K562 (cell line): Measurements from ENCODE around the gene SHC1. TPM values are rescaled to one million over a fixed set of nuclear protein-coding genes. Genes with fewer than 3 reads are reported as not detected.

Experiments
- HDAC1 ChIP-seq, 2 experiments: fragments of 450-650 bp; IDR thresholded peaks; 2 replicates each; pipeline ENCODE4 v1.6.1; 2016 to 2017; ENCODE audit warnings: inconsistent platforms in 1 of 2, mild to moderate bottlenecking in 1 of 2, moderate library complexity in 1 of 2
- LCOR ChIP-seq: sonication (generic); formaldehyde crosslinking; IDR thresholded peaks from 2 replicates; pipeline ENCODE4 v1.8.0; 2022; ENCODE audit warnings: mild to moderate bottlenecking, missing genetic modification reagents
- NCOA4 ChIP-seq: fragments of 450-650 bp; IDR thresholded peaks from 2 replicates; pipeline ENCODE4 v1.6.1; 2018; ENCODE audit warnings: mild to moderate bottlenecking; ENCODE audit not compliant: partially characterized antibody
- SIN3A ChIP-seq, 2 experiments: fragments of 150-350 bp in 1 of 2; IDR thresholded peaks; 2 replicates each; pipeline ENCODE4 v1.6.1; 2011 to 2016; ENCODE audit warnings: borderline replicate concordance in 2 of 2, low read depth in 2 of 2, low read length in 2 of 2, mild to moderate bottlenecking in 2 of 2, moderate library complexity in 2 of 2; ENCODE audit not compliant: control insufficient read depth in 1 of 2
- SP1 ChIP-seq: sonication (generic); formaldehyde crosslinking; IDR thresholded peaks from 2 replicates; pipeline ENCODE4 v1.8.1; 2022; ENCODE audit warnings: mild to moderate bottlenecking, missing genetic modification reagents
- USF2 ChIP-seq: sonication (generic); formaldehyde crosslinking; IDR thresholded peaks from 2 replicates; pipeline ENCODE4 v1.5.0; 2020; ENCODE audit warnings: missing genetic modification reagents
- polyA plus RNA-seq, 8 experiments: library from polyadenylated mRNA; depleted of rRNA in 4 of 8; stranded (reverse) in 5 of 8; unstranded in 3 of 8; fragments of >200 nt; fragmentation: Nextera tagmentation in 2 of 8; fragmentation: Illumina TruSeq in 1 of 8; extraction: Ambion mirVana in 2 of 8; extraction: Trizol in 1 of 8; gene quantifications; 2 replicates each; pipeline versions ENCODE4 v1.2.1 to v1.2.3, GENCODE V29; 2011 to 2014; ENCODE audit warnings: inconsistent platforms in 1 of 8, missing spikeins in 1 of 8
- total RNA-seq, 7 experiments: library from RNA; depleted of rRNA in 6 of 7; stranded (reverse); fragments of >200 nt in 6 of 7; fragmentation: Illumina TruSeq in 2 of 7; extraction: Trizol in 2 of 7; gene quantifications; 2 replicates each; pipeline versions ENCODE4 v1.2.1 to v1.2.3, GENCODE V29; 2011 to 2021; ENCODE audit warnings: low replicate concordance in 1 of 7
- TF ChIP-seq, protein P1 (sequence below): fragments of 450-650 bp; IDR thresholded peaks from 2 replicates; pipeline ENCODE4 v1.6.1; 2016; ENCODE audit warnings: low read depth
- TF ChIP-seq, protein P2 (sequence below): fragments of 150-350 bp; conservative IDR thresholded peaks from 2 replicates; pipeline ENCODE4 v1.6.1; 2014; ENCODE audit warnings: low read length
- TF ChIP-seq, protein P3 (sequence below): fragments of 450-650 bp; formaldehyde crosslinking; IDR thresholded peaks from 2 replicates; pipeline ENCODE4 v1.4.0; 2022; ENCODE audit warnings: missing genetic modification characterization

The SHC1 gene
- total and polyA plus RNA-seq, 9 of the 15 experiments (the other 6 are each of a cell fraction or from before 2014, with no cell fraction given): 4.1 to 113 (median 51.9) TPM

DNA sequence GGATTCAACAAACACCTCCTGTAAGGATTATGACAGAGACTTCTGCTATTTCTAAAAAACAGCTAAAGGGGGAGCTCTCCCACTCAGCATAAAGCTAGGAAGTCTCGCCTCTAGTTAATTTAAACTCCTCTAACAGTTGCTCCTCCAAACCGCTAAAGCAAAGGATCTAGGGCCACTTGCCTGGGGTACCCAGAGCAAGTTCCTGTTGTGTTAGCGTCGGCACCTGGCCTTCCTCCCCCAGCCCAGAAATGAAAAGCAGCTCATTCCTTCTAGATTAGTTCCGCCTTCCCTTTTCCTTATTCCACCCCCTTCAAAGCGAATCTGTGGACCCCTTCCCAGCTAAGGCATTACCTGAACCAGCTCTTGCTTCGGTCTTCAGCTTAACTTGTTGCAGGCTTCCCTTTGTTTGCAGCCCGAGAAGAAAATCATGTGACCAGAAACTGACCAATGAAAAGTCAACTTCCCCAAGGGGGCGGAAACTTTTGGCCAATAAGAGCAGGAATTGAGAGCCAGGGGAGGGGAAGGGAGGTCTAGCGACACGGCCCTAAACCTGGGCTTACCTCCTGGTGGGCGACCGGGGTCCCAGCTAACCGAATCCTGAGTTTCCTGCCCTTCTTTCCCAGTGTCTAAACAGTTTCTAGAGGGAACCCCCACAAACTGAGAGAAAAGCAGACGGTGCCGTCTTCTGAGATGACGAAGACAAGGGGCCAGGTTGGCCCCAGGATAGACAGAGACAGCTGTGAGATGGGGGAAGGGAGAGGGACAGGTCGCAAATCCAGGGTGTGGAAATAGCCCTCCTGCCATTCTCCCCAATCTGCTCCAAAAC is 14.6 kb downstream of the SHC1 start, which contains the start of gene PBXIP1 (continued):
- TF ChIP-seq, protein P1, sequence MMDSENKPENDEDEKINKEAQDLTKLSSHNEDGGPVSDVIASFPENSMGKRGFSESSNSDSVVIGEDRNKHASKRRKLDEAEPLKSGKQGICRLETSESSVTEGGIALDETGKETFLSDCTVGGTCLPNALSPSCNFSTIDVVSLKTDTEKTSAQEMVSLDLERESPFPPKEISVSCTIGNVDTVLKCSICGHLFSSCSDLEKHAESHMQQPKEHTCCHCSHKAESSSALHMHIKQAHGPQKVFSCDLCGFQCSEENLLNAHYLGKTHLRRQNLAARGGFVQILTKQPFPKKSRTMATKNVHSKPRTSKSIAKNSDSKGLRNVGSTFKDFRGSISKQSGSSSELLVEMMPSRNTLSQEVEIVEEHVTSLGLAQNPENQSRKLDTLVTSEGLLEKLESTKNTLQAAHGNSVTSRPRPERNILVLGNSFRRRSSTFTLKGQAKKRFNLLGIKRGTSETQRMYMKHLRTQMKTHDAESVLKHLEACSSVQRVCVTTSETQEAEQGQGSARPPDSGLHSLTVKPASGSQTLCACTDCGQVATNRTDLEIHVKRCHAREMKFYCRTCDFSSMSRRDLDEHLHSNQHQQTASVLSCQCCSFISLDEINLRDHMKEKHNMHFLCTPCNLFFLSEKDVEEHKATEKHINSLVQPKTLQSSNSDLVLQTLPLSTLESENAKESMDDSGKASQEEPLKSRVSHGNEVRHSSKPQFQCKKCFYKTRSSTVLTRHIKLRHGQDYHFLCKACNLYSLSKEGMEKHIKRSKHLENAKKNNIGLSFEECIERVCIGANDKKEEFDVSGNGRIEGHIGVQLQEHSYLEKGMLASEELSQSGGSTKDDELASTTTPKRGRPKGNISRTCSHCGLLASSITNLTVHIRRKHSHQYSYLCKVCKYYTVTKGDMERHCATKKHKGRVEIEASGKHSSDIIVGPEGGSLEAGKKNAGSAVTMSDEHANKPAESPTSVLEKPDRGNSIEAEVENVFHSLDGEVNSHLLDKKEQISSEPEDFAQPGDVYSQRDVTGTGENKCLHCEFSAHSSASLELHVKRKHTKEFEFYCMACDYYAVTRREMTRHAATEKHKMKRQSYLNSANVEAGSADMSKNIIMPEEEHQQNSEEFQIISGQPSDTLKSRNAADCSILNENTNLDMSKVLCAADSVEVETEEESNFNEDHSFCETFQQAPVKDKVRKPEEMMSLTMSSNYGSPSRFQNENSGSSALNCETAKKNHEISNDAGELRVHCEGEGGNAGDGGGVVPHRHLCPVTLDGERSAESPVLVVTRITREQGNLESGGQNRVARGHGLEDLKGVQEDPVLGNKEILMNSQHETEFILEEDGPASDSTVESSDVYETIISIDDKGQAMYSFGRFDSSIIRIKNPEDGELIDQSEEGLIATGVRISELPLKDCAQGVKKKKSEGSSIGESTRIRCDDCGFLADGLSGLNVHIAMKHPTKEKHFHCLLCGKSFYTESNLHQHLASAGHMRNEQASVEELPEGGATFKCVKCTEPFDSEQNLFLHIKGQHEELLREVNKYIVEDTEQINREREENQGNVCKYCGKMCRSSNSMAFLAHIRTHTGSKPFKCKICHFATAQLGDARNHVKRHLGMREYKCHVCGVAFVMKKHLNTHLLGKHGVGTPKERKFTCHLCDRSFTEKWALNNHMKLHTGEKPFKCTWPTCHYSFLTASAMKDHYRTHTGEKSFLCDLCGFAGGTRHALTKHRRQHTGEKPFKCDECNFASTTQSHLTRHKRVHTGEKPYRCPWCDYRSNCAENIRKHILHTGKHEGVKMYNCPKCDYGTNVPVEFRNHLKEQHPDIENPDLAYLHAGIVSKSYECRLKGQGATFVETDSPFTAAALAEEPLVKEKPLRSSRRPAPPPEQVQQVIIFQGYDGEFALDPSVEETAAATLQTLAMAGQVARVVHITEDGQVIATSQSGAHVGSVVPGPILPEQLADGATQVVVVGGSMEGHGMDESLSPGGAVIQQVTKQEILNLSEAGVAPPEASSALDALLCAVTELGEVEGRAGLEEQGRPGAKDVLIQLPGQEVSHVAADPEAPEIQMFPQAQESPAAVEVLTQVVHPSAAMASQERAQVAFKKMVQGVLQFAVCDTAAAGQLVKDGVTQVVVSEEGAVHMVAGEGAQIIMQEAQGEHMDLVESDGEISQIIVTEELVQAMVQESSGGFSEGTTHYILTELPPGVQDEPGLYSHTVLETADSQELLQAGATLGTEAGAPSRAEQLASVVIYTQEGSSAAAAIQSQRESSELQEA: no peak
- TF ChIP-seq SIN3A (IDR thresholded peaks at IDR 0.05; ENCODE audit: borderline replicate concordance in 2 of 2, control insufficient read depth in 1 of 2, low read depth in 2 of 2, low read length in 2 of 2) (0 out of 4 replicates have a peak, but pooled peaks of 1 of the 2 experiments have one; percentile 24), LCOR (CRISPR knock-in tag) (peak; percentile 52), USF2 (CRISPR knock-in tag) (peak; percentile 86), HDAC1 (IDR thresholded peaks at IDR 0.05) (peak; percentile 9 to 74; a peak in 1 of 4 replicates), SP1 (CRISPR knock-in tag) (peak; percentile 56; the same call in 1 of the 2 replicates), NCOA4 (no peak)
- TF ChIP-seq, protein P2, sequence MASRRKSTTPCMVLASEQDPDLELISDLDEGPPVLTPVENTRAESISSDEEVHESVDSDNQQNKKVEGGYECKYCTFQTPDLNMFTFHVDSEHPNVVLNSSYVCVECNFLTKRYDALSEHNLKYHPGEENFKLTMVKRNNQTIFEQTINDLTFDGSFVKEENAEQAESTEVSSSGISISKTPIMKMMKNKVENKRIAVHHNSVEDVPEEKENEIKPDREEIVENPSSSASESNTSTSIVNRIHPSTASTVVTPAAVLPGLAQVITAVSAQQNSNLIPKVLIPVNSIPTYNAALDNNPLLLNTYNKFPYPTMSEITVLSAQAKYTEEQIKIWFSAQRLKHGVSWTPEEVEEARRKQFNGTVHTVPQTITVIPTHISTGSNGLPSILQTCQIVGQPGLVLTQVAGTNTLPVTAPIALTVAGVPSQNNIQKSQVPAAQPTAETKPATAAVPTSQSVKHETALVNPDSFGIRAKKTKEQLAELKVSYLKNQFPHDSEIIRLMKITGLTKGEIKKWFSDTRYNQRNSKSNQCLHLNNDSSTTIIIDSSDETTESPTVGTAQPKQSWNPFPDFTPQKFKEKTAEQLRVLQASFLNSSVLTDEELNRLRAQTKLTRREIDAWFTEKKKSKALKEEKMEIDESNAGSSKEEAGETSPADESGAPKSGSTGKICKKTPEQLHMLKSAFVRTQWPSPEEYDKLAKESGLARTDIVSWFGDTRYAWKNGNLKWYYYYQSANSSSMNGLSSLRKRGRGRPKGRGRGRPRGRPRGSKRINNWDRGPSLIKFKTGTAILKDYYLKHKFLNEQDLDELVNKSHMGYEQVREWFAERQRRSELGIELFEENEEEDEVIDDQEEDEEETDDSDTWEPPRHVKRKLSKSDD: no peak
- TF ChIP-seq, protein P3, sequence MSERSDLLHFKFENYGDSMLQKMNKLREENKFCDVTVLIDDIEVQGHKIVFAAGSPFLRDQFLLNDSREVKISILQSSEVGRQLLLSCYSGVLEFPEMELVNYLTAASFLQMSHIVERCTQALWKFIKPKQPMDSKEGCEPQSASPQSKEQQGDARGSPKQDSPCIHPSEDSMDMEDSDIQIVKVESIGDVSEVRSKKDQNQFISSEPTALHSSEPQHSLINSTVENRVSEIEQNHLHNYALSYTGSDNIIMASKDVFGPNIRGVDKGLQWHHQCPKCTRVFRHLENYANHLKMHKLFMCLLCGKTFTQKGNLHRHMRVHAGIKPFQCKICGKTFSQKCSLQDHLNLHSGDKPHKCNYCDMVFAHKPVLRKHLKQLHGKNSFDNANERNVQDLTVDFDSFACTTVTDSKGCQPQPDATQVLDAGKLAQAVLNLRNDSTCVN: 0 out of 2 replicates have a peak, but pooled peaks have one; percentile 2
